Right lobe of liver (tissue), 6 donors: ENCODE results near the gene DUSP22. TPM values are rescaled to one million over a fixed set of nuclear protein-coding genes. Genes with fewer than 3 reads are reported as not detected.

Experiments
- ATAC-seq, 4 donors: fragments of 200-7000 bp; cut with Tn5 transposase; one replicate each; pipeline ENCODE4 v1.9.1; 2020; ENCODE audit warnings: mild to moderate bottlenecking in 4 of 4, moderate library complexity in 4 of 4
- DNase-seq, 3 donors: peaks; one replicate each; pipeline ENCODE4 v3.0.0-alpha.2; 2020
- H3K27ac ChIP-seq, 3 donors: fragments of 200-600 bp; one replicate each; pipeline ENCODE4 v1.8.0; 2022
- H3K27me3 ChIP-seq, 2 donors: fragments of 200-600 bp; one replicate each; pipeline ENCODE4 v1.8.0; 2022
- H3K36me3 ChIP-seq, 4 donors: fragments of 200-600 bp; sonication (generic) in 1 of 4; one replicate each; pipeline versions ENCODE4 v1.5.1 to v1.8.0; 2017 to 2022; ENCODE audit warnings: control low read depth in 1 of 4
- H3K4me1 ChIP-seq, 4 donors: fragments of 200-600 bp; sonication (generic) in 1 of 4; one replicate each; pipeline versions ENCODE4 v1.5.1 to v1.8.0; 2017 to 2022; ENCODE audit warnings: control low read depth in 1 of 4
- H3K4me3 ChIP-seq, 3 donors: fragments of 200-600 bp; one replicate each; pipeline ENCODE4 v1.8.0; 2022
- H3K9me3 ChIP-seq, 4 donors: fragments of 200-600 bp; sonication (generic) in 1 of 4; one replicate each; pipeline versions ENCODE4 v1.5.1 to v1.8.0; 2017 to 2022; ENCODE audit warnings: control low read depth in 1 of 4
- CTCF ChIP-seq, 4 donors: fragments of 200-600 bp in 3 of 4; fragments of 450-650 bp in 1 of 4; IDR thresholded peaks; one replicate each; pipeline versions ENCODE4 v1.5.1 to v1.8.0; 2016 to 2022; ENCODE audit warnings: antibody characterized with exemption in 4 of 4, mild to moderate bottlenecking in 2 of 4
- POLR2A ChIP-seq: fragments of 450-650 bp; IDR thresholded peaks from one replicate; pipeline ENCODE4 v1.6.1; 2017; ENCODE audit warnings: antibody characterized with exemption, mild to moderate bottlenecking
- WGBS: methylation state at CpG from one replicate; pipeline ENCODE4 v1.1.6; 2018; ENCODE audit warnings: low coverage, low lambda C conversion rate; ENCODE audit not compliant: insufficient coverage; ENCODE audit errors: missing lambda C conversion rate; 5-methylcytosine and 5-hydroxymethylcytosine counted together
- intact Hi-C, 2 donors: fragments of 100-400 bp; cut with DNase I; formaldehyde crosslinking; loops; one replicate each; pipeline versions ENCODE4 v1.11.2 to v1.14.1; 2022
- total RNA-seq, 6 experiments: library from RNA; depleted of rRNA in 2 of 6; stranded (reverse); fragments of >200 nt in 2 of 6; fragmentation: NEBNext Ultra II Directional in 3 of 6; extraction: Animal tissue kit (Norgen Biotek cat#: 25700) in 3 of 6; gene quantifications; one replicate each; pipeline versions ENCODE4 v1.1.0 to v1.2.4, GENCODE V29; 2016 to 2023
- donor health status: DM: no; HTN: yes; CAD: no.
- donor health status: DM: no; HTN: no; CAD: no.
- donor health status: DM: no; HTN: no; CAD: no.
- donor health status: DM: no; HTN: yes; CAD: no.
- donor health status: DM: no; HTN: yes; CAD: no.

The DUSP22 gene
- total RNA-seq, 6 experiments from 2014 or later = 20.6 to 24.8 (median 21.3) TPM

GRCh38 chr6:259316-259715 lies 33.0 kb upstream of the DUSP22 start:
- H3K4me3 ChIP-seq = no peak overlapping the region
- intact Hi-C loops = no loop called here
- ATAC-seq (no peak), DNase-seq (no peak)
- H3K36me3 ChIP-seq = no peaks in the 10 kb centered on the region
- 76% methylated on average over 5 of the region's 5 CpGs for WGBS
- H3K9me3 ChIP-seq = no peaks in the 10 kb centered on the region
- no peak overlapping the region for H3K27ac ChIP-seq
- TF ChIP-seq POLR2A = no peak
- no peak for TF ChIP-seq CTCF (IDR thresholded peaks at IDR 0.05)
- no peaks in the 10 kb centered on the region for H3K4me1 ChIP-seq
- H3K27me3 ChIP-seq = no peaks in the 10 kb centered on the region

GRCh38 chr6:259901-260508 lies 32.3 kb upstream of the DUSP22 start:
- peaks cover 0 to 2% of the 10 kb centered on the region in 2 donors for H3K27me3 ChIP-seq
- TF ChIP-seq POLR2A = no peak
- no peak for TF ChIP-seq CTCF (IDR thresholded peaks at IDR 0.05)
- H3K9me3 ChIP-seq = no peaks in the 10 kb centered on the region
- H3K4me3 ChIP-seq = no peak overlapping the region
- no peaks in the 10 kb centered on the region for H3K36me3 ChIP-seq
- ATAC-seq (no peak), DNase-seq (no peak)
- intact Hi-C loops = no loop called here
- 34% methylated on average over 5 of the region's 5 CpGs for WGBS
- H3K4me1 ChIP-seq = no peaks in the 10 kb centered on the region
- H3K27ac ChIP-seq = no peak overlapping the region

- intact Hi-C loops = no loop called here
- no peak for DNase-seq
- H3K9me3 ChIP-seq = no peaks in the 10 kb centered on the region
- H3K4me1 ChIP-seq = no peaks in the 10 kb centered on the region
- WGBS = 72% methylated on average over 2 of the region's 2 CpGs
- H3K27me3 ChIP-seq = peaks cover 0 to 3% of the 10 kb centered on the region in 2 donors
- TF ChIP-seq CTCF (IDR thresholded peaks at IDR 0.05) (no peak), POLR2A (no peak)
- no peak overlapping the region for H3K27ac ChIP-seq
- H3K4me3 ChIP-seq = no peak overlapping the region
- no peak for ATAC-seq
- H3K36me3 ChIP-seq = no peaks in the 10 kb centered on the region
Measured at GRCh38 chr6:264626-265025, 27.7 kb upstream of the DUSP22 start.

- no peak for TF ChIP-seq CTCF (IDR thresholded peaks at IDR 0.05)
- TF ChIP-seq POLR2A = no peak
- H3K27me3 ChIP-seq = peaks cover 0 to 3% of the 10 kb centered on the region in 2 donors
- no peak for ATAC-seq
- DNase-seq = no peak
- H3K4me1 ChIP-seq = no peaks in the 10 kb centered on the region
- intact Hi-C loops = no loop called here
- no peaks in the 10 kb centered on the region for H3K36me3 ChIP-seq
- no peak overlapping the region for H3K27ac ChIP-seq
- 73% methylated on average over 5 of the region's 5 CpGs for WGBS
- no peak overlapping the region for H3K4me3 ChIP-seq
- no peaks in the 10 kb centered on the region for H3K9me3 ChIP-seq
Measured at GRCh38 chr6:268394-268935, 23.8 kb upstream of the DUSP22 start.
